Measurements from ENCODE around the gene SLC39A9. TPM values are rescaled to one million over a fixed set of nuclear protein-coding genes. Genes with fewer than 3 reads are reported as not detected.
"Not testable (repeated sequence)": the region's sequence is repeated elsewhere in the genome, so short reads cannot be mapped to it uniquely, and the experiment has no call there.

Gene SLC39A9
- total RNA-seq, 1 donor from 2014 or later = 60.9 TPM

DNA sequence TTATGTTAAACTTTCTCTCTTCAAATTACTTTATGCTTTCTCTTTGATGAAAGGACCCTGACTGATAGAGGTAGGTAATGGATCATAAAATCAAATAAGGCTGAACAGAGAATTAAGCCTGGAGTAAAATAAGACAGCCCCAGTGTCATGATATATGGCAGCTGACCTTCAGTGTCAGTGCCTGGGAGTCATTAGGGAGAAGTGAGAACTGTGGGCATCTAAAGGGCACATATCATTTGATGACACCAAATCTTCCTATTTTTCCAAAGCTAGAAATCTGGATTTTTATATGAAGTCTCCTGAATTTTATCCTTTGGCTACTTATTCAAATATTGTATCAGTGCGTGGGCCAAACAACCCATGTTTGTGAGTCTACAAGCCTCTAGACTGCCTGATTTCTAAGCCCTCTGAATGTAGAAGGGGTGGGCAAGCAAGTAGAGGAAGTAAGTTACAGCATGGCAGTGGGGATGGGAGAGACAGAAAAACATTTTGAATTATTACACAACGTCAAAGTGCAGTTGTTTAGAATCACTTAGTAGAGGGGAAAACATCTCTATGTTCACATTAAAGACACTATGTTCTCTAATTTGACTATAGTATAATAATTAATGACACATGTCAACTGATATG, 10.0 kb downstream of the SLC39A9 start:
- Mint-ChIP-seq H3K27ac (no peak overlapping the region), H3K27me3 (no peaks in the 10 kb centered on the region), H3K4me1 (ENCODE audit: unreplicated experiment) (no peaks in the 10 kb centered on the region)

DNA sequence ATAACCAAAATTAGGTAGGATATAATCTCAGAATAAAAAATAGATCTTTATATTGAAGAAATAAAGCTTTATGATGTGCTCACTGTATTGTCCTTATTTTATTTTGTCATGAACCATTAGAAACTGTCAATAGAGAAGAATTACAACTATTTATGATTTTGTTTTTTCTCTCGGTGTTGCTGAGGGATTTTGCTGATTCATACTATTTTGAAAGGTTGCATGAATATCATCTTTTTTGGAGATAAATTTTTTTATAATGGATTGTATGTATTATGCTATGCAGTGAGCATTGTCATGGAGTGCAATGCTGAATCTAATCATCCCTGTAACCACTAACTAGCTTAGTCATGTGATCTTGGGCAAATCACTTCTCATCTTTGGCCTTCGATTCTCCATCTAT, 15.0 kb downstream of the SLC39A9 start:
- no peak for DNase-seq (ENCODE audit: extremely low spot score, unreplicated experiment)
- no peaks in the 10 kb centered on the region for H3K4me1 Mint-ChIP-seq (ENCODE audit: unreplicated experiment)
- no peaks in the 10 kb centered on the region for H3K27me3 Mint-ChIP-seq
- TF ChIP-seq, protein P1, sequence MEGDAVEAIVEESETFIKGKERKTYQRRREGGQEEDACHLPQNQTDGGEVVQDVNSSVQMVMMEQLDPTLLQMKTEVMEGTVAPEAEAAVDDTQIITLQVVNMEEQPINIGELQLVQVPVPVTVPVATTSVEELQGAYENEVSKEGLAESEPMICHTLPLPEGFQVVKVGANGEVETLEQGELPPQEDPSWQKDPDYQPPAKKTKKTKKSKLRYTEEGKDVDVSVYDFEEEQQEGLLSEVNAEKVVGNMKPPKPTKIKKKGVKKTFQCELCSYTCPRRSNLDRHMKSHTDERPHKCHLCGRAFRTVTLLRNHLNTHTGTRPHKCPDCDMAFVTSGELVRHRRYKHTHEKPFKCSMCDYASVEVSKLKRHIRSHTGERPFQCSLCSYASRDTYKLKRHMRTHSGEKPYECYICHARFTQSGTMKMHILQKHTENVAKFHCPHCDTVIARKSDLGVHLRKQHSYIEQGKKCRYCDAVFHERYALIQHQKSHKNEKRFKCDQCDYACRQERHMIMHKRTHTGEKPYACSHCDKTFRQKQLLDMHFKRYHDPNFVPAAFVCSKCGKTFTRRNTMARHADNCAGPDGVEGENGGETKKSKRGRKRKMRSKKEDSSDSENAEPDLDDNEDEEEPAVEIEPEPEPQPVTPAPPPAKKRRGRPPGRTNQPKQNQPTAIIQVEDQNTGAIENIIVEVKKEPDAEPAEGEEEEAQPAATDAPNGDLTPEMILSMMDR (conservative IDR thresholded peaks at IDR 0.05) = no peak
- peaks cover 3% of the 10 kb centered on the region for H3K36me3 Mint-ChIP-seq
- H3K27ac Mint-ChIP-seq = no peak overlapping the region
- H3K4me3 Mint-ChIP-seq = no peak overlapping the region
- no peaks in the 10 kb centered on the region for H3K9me3 Mint-ChIP-seq

More for the DNA sequence above, 10.0 kb downstream of the SLC39A9 start:
- no peak for DNase-seq (ENCODE audit: extremely low spot score, unreplicated experiment)
- Mint-ChIP-seq H3K9me3 (no peaks in the 10 kb centered on the region), H3K4me3 (no peak overlapping the region), H3K36me3 (peaks cover 5% of the 10 kb centered on the region)
- TF ChIP-seq, protein P1 (conservative IDR thresholded peaks at IDR 0.05) = no peak

DNA sequence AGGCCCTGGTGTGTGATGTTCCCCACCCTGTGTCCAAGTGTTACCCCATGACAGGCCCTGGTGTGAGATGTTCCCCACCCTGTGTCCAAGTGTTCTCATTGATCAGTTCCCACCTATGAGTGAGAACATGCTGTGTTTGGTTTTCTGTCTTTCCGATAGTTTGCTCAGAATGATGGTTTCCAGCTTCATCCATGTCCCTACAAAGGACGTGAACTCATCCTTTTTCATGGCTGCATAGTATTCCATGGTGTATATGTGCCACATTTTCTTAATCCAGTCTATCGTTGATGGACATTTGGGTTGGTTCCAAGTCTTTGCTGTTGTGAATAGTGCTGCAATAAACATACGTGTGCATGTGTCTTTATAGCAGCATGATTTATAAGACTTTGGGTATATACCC, 17.6 kb downstream of the SLC39A9 start:
- not testable (repeated sequence) for H3K4me3 Mint-ChIP-seq; DNase-seq (ENCODE audit: extremely low spot score, unreplicated experiment); H3K4me1 Mint-ChIP-seq (ENCODE audit: unreplicated experiment); H3K9me3 Mint-ChIP-seq; H3K27me3 Mint-ChIP-seq; H3K27ac Mint-ChIP-seq
- H3K36me3 Mint-ChIP-seq = peaks cover 11% of the 10 kb centered on the region

DNA sequence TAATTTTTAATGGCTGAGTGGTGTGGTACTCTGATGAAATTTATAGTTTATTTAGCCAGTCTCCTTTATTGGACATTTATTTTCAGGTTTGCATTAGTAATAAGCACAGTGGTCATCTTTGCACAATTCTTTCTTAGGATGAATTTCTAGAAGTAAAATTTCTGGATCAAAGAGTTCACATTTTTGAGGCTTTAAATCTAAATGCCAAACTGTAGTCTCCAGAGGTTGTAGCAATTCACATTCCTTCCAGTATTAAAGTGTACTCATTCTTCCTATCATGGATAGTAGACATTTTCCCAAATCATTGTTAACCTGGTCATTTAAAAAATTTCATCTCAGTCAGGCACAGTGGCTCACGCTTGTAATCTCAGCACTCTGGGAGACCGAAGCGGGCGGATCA, 24.8 kb downstream of the SLC39A9 start:
- Mint-ChIP-seq H3K9me3 (no peaks in the 10 kb centered on the region), H3K36me3 (peaks cover 32% of the 10 kb centered on the region), H3K4me3 (no peak overlapping the region), H3K4me1 (ENCODE audit: unreplicated experiment) (no peaks in the 10 kb centered on the region), H3K27me3 (no peaks in the 10 kb centered on the region), H3K27ac (no peak overlapping the region)
- no peak for DNase-seq (ENCODE audit: extremely low spot score, unreplicated experiment)
- TF ChIP-seq, protein P1 (conservative IDR thresholded peaks at IDR 0.05) = no peak

DNA sequence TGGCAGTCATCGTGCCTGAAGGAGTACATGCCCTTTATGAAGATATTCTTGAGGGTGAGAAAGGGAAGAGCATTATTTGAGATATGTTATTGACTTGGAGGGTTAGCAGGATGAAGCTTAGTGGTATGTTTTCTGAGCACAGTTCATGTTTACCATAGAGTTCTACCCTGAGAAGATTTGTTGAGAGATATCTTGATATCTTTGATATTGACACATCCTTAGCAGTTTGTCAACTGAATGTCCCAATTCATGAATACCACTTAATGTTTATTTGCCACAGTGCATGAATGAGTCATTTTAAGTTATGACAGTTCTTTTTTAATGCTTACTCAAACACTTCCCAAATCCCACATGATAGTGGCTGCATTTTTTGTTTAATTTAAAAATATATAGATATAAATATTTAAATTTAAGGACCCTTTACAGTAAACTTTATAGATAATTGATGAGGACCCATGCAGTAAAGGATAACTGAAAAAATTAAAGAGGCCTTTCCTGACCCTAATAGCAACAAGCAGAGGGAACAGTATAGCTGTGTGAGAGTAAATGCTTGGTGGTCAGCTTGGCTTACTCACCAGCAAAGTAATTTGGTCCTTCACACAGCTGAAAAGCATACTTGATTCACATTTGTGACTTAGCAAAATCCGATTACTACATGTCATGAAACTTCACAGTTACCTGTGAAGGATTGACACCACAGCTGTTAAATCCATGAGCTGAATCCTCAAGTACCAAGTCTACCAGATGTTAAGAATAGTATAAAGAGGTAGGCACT, 25.8 kb downstream of the SLC39A9 start:
- Mint-ChIP-seq H3K4me1 (ENCODE audit: unreplicated experiment) (no peaks in the 10 kb centered on the region), H3K36me3 (peaks cover 32% of the 10 kb centered on the region), H3K4me3 (no peak overlapping the region), H3K27ac (no peak overlapping the region), H3K9me3 (no peaks in the 10 kb centered on the region), H3K27me3 (no peaks in the 10 kb centered on the region)
- no peak for DNase-seq (ENCODE audit: extremely low spot score, unreplicated experiment)
- TF ChIP-seq, protein P1 (conservative IDR thresholded peaks at IDR 0.05) = no peak

DNA sequence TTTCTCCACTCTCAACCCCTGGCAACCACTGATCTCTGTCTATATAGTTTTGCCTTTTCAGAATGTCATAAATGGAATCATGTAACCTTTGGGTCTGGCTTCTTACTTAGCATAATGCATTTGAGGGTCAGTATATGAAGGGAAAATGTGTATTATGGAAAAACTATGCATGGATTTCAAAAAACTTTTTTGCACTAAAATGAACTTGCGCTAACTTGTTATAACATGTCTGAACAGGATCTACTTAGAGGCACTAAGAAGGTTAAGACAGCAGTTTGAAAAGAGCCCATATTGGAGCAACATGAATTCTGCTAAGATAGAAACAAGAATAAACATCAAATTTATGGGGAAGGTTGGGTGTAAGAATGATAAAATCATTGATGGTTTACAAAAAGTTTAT, 29.1 kb downstream of the SLC39A9 start:
- H3K4me1 Mint-ChIP-seq (ENCODE audit: unreplicated experiment) = no peaks in the 10 kb centered on the region
- DNase-seq (ENCODE audit: extremely low spot score, unreplicated experiment) = no peak
- H3K9me3 Mint-ChIP-seq = no peaks in the 10 kb centered on the region
- TF ChIP-seq, protein P1 (conservative IDR thresholded peaks at IDR 0.05) = no peak
- no peak overlapping the region for H3K27ac Mint-ChIP-seq
- no peaks in the 10 kb centered on the region for H3K27me3 Mint-ChIP-seq
- H3K36me3 Mint-ChIP-seq = peaks cover 39% of the 10 kb centered on the region
- H3K4me3 Mint-ChIP-seq = no peak overlapping the region

Data from type B pancreatic cell (in vitro differentiated cells).